Measurements from ENCODE around the gene SETBP1. TPM values are rescaled to one million over a fixed set of nuclear protein-coding genes. Genes with fewer than 3 reads are reported as not detected.

SETBP1 gene
- total RNA-seq, 1 experiment from 2014 or later: 9.6 TPM

DNA sequence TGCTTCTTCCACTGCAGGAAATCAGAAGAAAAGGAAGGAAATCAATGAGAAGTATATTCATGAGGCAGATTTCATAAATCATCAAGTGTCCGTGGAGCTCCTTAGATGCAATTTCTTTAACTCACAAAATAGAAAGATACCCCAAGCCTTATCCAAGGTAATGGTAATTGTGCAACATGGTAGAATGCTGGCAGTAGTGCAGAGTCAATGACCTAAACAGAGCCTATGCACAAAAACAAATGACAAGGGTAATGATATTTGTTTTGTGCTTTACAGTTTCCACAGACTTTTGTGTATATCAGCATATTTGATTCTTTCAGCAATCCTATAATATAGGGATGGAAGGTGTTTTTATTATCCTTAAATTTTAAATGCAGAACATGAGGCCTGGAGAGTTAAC, 102.7 kb downstream of the SETBP1 start (continued):
- TF ChIP-seq CTCF (IDR thresholded peaks at IDR 0.05) (no peak), ESRRA (CRISPR knock-in tag; IDR thresholded peaks at IDR 0.05; ENCODE audit: borderline replicate concordance) (no peak), ZBTB21 (CRISPR knock-in tag; IDR thresholded peaks at IDR 0.05; ENCODE audit: borderline replicate concordance) (no peak), GTF2I (CRISPR knock-in tag; conservative IDR thresholded peaks at IDR 0.05) (no peak), ZNF416 (CRISPR knock-in tag; IDR thresholded peaks at IDR 0.05) (no peak)
- TF ChIP-seq, protein P1, sequence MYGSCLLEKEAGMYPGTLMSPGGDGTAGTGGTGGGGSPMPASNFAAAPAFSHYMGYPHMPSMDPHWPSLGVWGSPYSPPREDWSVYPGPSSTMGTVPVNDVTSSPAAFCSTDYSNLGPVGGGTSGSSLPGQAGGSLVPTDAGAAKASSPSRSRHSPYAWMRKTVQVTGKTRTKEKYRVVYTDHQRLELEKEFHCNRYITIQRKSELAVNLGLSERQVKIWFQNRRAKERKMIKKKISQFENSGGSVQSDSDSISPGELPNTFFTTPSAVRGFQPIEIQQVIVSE (CRISPR knock-in tag; IDR thresholded peaks at IDR 0.05; ENCODE audit: borderline replicate concordance): no peak
- TF ChIP-seq, protein P2, sequence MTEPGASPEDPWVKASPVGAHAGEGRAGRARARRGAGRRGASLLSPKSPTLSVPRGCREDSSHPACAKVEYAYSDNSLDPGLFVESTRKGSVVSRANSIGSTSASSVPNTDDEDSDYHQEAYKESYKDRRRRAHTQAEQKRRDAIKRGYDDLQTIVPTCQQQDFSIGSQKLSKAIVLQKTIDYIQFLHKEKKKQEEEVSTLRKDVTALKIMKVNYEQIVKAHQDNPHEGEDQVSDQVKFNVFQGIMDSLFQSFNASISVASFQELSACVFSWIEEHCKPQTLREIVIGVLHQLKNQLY (CRISPR knock-in tag; IDR thresholded peaks at IDR 0.05): no peak
- TF ChIP-seq, protein P3, sequence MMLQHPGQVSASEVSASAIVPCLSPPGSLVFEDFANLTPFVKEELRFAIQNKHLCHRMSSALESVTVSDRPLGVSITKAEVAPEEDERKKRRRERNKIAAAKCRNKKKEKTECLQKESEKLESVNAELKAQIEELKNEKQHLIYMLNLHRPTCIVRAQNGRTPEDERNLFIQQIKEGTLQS (CRISPR knock-in tag; conservative IDR thresholded peaks at IDR 0.05): no peak

GRCh38 chr18:44786257-44786656, 105.6 kb downstream of the SETBP1 start:
- Mint-ChIP-seq H3K36me3 (no peaks in the 10 kb centered on the region), H3K27me3 (ENCODE audit: low read depth) (no peaks in the 10 kb centered on the region), H3K27ac (no peak overlapping the region), H3K4me1 (peaks cover 31% of the 10 kb centered on the region), H3K9me3 (no peaks in the 10 kb centered on the region), H3K4me3 (no peak overlapping the region)
- TF ChIP-seq SMAD3 (CRISPR knock-in tag; IDR thresholded peaks at IDR 0.05; ENCODE audit: borderline replicate concordance): no peak
- TF ChIP-seq TEAD4 (CRISPR knock-in tag; IDR thresholded peaks at IDR 0.05): no peak
- TF ChIP-seq EMX1 (CRISPR knock-in tag; IDR thresholded peaks at IDR 0.05): no peak
- TF ChIP-seq RORB (CRISPR knock-in tag; IDR thresholded peaks at IDR 0.05): no peak
- TF ChIP-seq JAZF1 (CRISPR knock-in tag; IDR thresholded peaks at IDR 0.05): no peak
- no peak for TF ChIP-seq SMAD4 (CRISPR knock-in tag; IDR thresholded peaks at IDR 0.05)
- no peak for TF ChIP-seq JUN (CRISPR knock-in tag; IDR thresholded peaks at IDR 0.05)
- TF ChIP-seq, protein P4, sequence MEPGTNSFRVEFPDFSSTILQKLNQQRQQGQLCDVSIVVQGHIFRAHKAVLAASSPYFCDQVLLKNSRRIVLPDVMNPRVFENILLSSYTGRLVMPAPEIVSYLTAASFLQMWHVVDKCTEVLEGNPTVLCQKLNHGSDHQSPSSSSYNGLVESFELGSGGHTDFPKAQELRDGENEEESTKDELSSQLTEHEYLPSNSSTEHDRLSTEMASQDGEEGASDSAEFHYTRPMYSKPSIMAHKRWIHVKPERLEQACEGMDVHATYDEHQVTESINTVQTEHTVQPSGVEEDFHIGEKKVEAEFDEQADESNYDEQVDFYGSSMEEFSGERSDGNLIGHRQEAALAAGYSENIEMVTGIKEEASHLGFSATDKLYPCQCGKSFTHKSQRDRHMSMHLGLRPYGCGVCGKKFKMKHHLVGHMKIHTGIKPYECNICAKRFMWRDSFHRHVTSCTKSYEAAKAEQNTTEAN (CRISPR knock-in tag; IDR thresholded peaks at IDR 0.05): no peak
- TF ChIP-seq ZNF396 (CRISPR knock-in tag; IDR thresholded peaks at IDR 0.05; ENCODE audit: borderline replicate concordance): no peak
- TF ChIP-seq HMGXB4 (CRISPR knock-in tag; IDR thresholded peaks at IDR 0.05): no peak
- TF ChIP-seq, protein P5, sequence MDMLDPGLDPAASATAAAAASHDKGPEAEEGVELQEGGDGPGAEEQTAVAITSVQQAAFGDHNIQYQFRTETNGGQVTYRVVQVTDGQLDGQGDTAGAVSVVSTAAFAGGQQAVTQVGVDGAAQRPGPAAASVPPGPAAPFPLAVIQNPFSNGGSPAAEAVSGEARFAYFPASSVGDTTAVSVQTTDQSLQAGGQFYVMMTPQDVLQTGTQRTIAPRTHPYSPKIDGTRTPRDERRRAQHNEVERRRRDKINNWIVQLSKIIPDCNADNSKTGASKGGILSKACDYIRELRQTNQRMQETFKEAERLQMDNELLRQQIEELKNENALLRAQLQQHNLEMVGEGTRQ (CRISPR knock-in tag; IDR thresholded peaks at IDR 0.05): no peak
- CTCF ChIA-PET: no interaction called here
- POLR2A ChIA-PET: no interaction called here
- ATAC-seq: no peak
- no peak for DNase-seq (ENCODE audit: low spot score)
